ENCODE measurements around the gene FLOT1. TPM values are rescaled to one million over a fixed set of nuclear protein-coding genes. Genes with fewer than 3 reads are reported as not detected.

The FLOT1 gene
- total and polyA plus RNA-seq, 2 of the 13 experiments (the other 11 are each of a cell fraction or from before 2014, with no cell fraction given): 82.3 to 130 TPM

DNA sequence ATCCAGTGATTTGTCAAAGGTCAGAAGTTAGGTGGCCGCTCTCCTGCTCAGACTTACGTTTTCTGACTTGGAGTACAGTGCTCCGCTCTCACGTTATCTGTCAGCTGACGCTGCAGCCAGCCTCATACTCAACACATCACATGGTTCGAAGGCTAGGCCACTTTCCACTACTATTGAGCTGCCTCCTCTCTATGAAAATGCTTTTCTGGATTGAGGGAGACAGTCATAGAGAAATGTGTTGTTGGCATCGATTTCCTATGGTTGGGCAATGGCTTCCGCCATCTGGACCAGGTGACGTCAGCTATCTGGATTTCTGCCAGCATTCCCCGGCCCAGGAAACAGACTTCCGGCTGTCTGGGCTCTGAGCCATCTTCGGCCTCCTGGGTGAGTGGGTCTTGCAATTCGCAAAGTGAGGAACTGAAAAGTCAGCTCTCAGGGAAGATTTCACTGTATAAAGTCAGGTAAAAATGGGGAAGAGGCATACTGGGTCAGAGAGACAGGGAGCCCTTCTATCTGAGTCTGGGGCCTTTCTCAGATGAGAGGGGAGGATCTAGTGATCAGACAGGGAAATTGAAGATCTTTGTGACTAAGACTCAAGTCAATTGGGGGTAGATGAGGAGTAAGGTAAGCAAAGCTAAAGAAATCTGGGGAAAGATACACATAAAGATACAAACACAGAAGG is 39.4 kb upstream of the FLOT1 start (continued):
- peak; percentile 23; the same call in 1 of the 2 replicates for TF ChIP-seq TRIM24 (CRISPR knock-in tag; IDR thresholded peaks at IDR 0.05)
- TF ChIP-seq ETV5 (CRISPR knock-in tag; IDR thresholded peaks at IDR 0.05; ENCODE audit: borderline replicate concordance): peak; percentile 100
- no peak for TF ChIP-seq ZNF839 (CRISPR knock-in tag; IDR thresholded peaks at IDR 0.05; ENCODE audit: borderline replicate concordance)
- TF ChIP-seq TEAD2 (CRISPR knock-in tag; IDR thresholded peaks at IDR 0.05): 0 out of 2 replicates have a peak, but pooled peaks have one; percentile 54
- peak; percentile 88 for TF ChIP-seq BCL3 (CRISPR knock-in tag; IDR thresholded peaks at IDR 0.05)
- TF ChIP-seq ATRX (CRISPR knock-in tag; IDR thresholded peaks at IDR 0.05; ENCODE audit: borderline replicate concordance): no peak
- no peak for TF ChIP-seq DNMT1 (CRISPR knock-in tag; IDR thresholded peaks at IDR 0.05)
- no peak for TF ChIP-seq STAT5B (CRISPR knock-in tag; IDR thresholded peaks at IDR 0.05)
- TF ChIP-seq HOXD1 (CRISPR knock-in tag; IDR thresholded peaks at IDR 0.05): peak; percentile 94; the same call in 1 of the 2 replicates
- TF ChIP-seq, protein P1, sequence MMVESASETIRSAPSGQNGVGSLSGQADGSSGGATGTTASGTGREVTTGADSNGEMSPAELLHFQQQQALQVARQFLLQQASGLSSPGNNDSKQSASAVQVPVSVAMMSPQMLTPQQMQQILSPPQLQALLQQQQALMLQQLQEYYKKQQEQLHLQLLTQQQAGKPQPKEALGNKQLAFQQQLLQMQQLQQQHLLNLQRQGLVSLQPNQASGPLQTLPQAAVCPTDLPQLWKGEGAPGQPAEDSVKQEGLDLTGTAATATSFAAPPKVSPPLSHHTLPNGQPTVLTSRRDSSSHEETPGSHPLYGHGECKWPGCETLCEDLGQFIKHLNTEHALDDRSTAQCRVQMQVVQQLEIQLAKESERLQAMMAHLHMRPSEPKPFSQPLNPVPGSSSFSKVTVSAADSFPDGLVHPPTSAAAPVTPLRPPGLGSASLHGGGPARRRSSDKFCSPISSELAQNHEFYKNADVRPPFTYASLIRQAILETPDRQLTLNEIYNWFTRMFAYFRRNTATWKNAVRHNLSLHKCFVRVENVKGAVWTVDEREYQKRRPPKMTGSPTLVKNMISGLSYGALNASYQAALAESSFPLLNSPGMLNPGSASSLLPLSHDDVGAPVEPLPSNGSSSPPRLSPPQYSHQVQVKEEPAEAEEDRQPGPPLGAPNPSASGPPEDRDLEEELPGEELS (CRISPR knock-in tag; IDR thresholded peaks at IDR 0.05): peak; percentile 90
